HAP-1 (cell line): Measurements from ENCODE around the gene HDAC4.

Source experiments
- DNase-seq, 2 experiments: peaks; one replicate each; pipeline ENCODE4 v3.0.0-alpha.2; 2016 to 2020; ENCODE audit warnings: low spot score in 2 of 2
- H3K27me3 ChIP-seq: fragments of 250-450 bp; sonication (Bioruptor Pico); 2 replicates; pipeline ENCODE4 v1.5.1; 2020; ENCODE audit warnings: low read depth, mild to moderate bottlenecking, moderate library complexity
- H3K36me3 ChIP-seq: fragments of 250-450 bp; sonication (Bioruptor Pico); replicated peaks from 2 replicates; pipeline ENCODE4 v1.5.1; 2020; ENCODE audit warnings: mild to moderate bottlenecking
- H3K4me1 ChIP-seq: fragments of 250-450 bp; sonication (Bioruptor Pico); 2 replicates; pipeline ENCODE4 v1.5.1; 2020; ENCODE audit warnings: mild to moderate bottlenecking
- H3K4me3 ChIP-seq: fragments of 250-450 bp; sonication (Bioruptor Pico); 2 replicates; pipeline ENCODE4 v1.5.1; 2020; ENCODE audit warnings: mild to moderate bottlenecking, moderate library complexity
- H3K9me3 ChIP-seq: fragments of 250-450 bp; sonication (Bioruptor Pico); 2 replicates; pipeline ENCODE4 v1.5.1; 2020; ENCODE audit warnings: mild to moderate bottlenecking, moderate library complexity
- in situ Hi-C: fragments of 300-500 bp; cut with MboI; formaldehyde crosslinking; loops from 3 replicates; pipeline ENCODE4 v1.14.3; 2020; ENCODE audit warnings: low sequenced_read_pairs, inconsistent platforms, mixed read lengths

The HDAC4 gene

DNA sequence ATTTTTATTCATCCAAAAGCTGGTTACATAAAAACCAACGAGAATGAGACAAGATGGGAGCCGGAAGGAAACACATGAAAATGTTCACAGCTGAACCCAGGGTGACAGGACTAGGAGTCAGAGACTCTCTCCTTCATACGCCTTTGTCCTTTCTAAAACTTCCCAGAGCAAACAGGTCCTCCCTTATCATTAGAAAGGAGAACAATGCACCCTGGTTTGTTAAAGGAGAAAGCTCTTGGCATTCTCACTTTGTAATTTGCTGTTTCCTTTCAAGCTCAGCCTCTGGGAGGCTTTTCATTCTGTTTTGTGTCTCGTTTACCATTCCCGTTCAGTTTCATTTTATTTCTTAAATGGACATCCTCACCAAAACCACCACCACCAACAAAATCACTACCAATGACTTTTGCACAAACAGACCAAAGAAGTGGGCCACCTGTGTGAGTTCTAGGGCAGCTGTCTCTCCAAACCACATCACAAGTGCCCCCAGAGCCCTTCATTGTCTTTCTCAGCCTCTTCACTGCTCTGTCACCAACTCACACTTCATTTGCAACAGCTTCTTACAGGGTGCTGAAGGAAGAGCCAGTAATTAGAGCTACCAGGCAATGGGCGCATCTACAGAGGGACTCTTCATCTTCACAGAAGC lies 105.3 kb downstream of the HDAC4 start:
- in situ Hi-C loops: no loop called here
- DNase-seq: peak; percentile 18 to 82
- no peaks in the 10 kb centered on the region for H3K27me3 ChIP-seq
- peaks cover 26% of the 10 kb centered on the region for H3K4me1 ChIP-seq
- H3K4me3 ChIP-seq: no peak overlapping the region
- H3K36me3 ChIP-seq: no peaks in the 10 kb centered on the region
- H3K9me3 ChIP-seq: no peaks in the 10 kb centered on the region

DNA sequence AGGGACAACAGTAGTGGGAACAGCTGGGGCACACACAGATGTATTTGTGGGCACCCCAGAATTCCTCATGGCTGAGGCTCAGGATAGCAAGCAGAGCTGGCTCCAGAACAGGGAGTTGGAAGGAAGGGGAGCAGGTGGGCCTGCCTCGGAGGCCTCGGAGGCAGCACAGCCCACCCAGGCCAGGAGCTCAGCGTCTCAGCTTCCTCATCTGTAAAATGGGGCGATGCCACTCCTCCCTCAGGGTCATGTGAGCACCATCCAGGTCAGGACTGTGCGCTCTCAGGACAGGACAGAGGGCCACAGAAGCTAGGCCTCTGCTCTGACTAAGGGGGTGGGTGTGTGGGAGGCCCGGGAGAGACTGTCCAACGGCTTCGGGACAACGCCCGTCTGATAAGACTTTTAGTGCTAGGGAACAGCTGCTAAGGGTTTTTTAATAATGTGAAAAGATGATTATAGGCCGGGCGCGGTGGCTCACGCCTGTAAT lies 106.2 kb downstream of the HDAC4 start:
- DNase-seq: no peak
- in situ Hi-C loops: no loop called here
- H3K4me1 ChIP-seq: peaks cover 30% of the 10 kb centered on the region
- H3K36me3 ChIP-seq: no peaks in the 10 kb centered on the region
- H3K4me3 ChIP-seq: no peak overlapping the region
- H3K9me3 ChIP-seq: no peaks in the 10 kb centered on the region
- no peaks in the 10 kb centered on the region for H3K27me3 ChIP-seq

DNA sequence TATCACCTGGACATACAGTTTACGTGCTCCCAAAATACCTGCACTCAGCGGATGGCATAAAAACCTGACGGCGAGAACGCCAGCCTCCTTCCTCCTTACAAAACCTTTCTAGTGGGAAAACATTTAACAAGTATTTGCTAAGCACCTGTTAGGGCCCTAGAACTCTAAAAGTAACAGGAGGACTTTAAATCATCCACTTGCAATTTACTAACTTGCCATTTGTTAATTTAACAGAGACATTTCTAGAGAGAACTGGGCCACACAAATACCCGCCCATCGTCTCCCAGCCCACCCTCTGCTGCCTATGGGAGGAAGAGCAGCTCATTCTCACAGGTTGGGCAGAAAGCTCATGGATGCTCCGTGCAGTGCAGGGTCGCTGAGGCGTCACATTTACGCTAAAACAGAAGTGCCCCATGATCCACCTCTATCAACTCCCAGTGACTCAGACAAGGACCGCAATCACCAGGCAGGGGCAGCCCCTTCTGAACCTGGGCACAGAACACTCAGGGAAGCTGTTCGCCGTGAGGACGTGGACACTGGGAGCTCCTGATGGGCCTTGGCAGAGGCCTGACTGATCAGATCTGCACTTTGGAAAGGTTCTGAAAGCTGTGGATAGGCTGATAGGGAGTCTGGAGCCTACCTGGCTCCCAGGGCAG lies 106.9 kb downstream of the HDAC4 start:
- Histone ChIP-seq H3K36me3 (no peaks in the 10 kb centered on the region), H3K27me3 (no peaks in the 10 kb centered on the region), H3K4me3 (no peak overlapping the region), H3K4me1 (peaks cover 37% of the 10 kb centered on the region), H3K9me3 (no peaks in the 10 kb centered on the region)
- in situ Hi-C loops: no loop called here
- no peak for DNase-seq

DNA sequence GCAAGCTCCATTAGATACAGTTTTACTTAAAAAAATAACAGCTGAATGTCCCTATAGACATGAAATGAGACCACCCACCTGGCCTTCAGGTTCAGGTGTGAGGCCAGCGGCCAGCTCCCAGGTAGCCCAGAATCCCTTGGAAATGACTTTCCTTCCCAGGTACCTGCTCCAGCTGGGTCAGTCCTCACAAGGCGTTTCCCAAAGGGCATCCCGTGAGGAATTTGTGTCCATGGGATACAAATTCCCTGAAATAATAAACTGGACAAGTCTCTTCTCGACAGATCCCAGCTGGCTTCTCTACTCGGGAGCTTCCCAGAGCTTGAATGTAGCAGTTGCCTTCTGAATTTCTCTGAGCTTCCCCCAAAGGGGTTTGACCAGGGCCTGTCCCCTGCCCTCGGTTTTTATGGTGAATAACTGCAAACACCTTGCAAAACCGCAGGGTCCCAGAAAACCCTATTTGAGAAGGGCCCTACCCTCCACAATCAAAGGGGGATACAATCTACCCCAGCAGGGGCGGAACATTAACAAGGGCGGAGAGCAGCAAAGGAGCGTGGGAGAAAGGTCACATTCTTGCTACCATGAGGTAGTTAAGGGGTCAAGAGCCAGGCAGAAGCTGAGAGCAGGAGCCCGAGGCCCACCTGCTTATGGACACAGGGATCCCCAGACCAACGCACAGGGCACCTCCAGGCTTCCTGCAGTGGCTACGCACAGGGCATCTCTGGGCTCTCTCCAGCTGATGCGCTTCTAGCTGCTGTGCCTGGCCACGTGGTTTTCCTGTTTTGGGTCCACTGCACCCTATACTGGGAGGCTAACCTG lies 107.7 kb downstream of the HDAC4 start:
- Histone ChIP-seq H3K9me3 (no peaks in the 10 kb centered on the region), H3K36me3 (no peaks in the 10 kb centered on the region), H3K27me3 (no peaks in the 10 kb centered on the region), H3K4me1 (peaks cover 44% of the 10 kb centered on the region), H3K4me3 (no peak overlapping the region)
- in situ Hi-C loops: no loop called here
- no peak for DNase-seq

- in situ Hi-C loops: no loop called here
- Histone ChIP-seq H3K36me3 (no peaks in the 10 kb centered on the region), H3K4me1 (peaks cover 45% of the 10 kb centered on the region), H3K9me3 (no peaks in the 10 kb centered on the region), H3K4me3 (no peak overlapping the region), H3K27me3 (no peaks in the 10 kb centered on the region)
- no peak for DNase-seq
Observed at GRCh38 chr2:239292531-239292930, 108.3 kb downstream of the HDAC4 start.

- Histone ChIP-seq H3K4me1 (peaks cover 45% of the 10 kb centered on the region), H3K27me3 (no peaks in the 10 kb centered on the region), H3K36me3 (no peaks in the 10 kb centered on the region), H3K9me3 (no peaks in the 10 kb centered on the region), H3K4me3 (no peak overlapping the region)
- in situ Hi-C loops: no loop called here
- peak; percentile 91 to 92 for DNase-seq
Observed at GRCh38 chr2:239291475-239292350, 109.1 kb downstream of the HDAC4 start.

GRCh38 chr2:239290618-239291474 lies 110.0 kb downstream of the HDAC4 start:
- Histone ChIP-seq H3K27me3 (no peaks in the 10 kb centered on the region), H3K4me1 (peaks cover 43% of the 10 kb centered on the region)

GRCh38 chr2:239289545-239289944 lies 111.3 kb downstream of the HDAC4 start:
- H3K9me3 ChIP-seq: no peaks in the 10 kb centered on the region
- DNase-seq: no peak
- no peaks in the 10 kb centered on the region for H3K36me3 ChIP-seq
- in situ Hi-C loops: no loop called here
- H3K27me3 ChIP-seq: no peaks in the 10 kb centered on the region
- H3K4me1 ChIP-seq: peaks cover 36% of the 10 kb centered on the region
- H3K4me3 ChIP-seq: no peak overlapping the region

More at GRCh38 chr2:239290618-239291474, 110.0 kb downstream of the HDAC4 start:
- no peak overlapping the region for H3K4me3 ChIP-seq
- in situ Hi-C loops: no loop called here
- DNase-seq: peak in 1 of 2 experiments; percentile 25
- no peaks in the 10 kb centered on the region for H3K9me3 ChIP-seq
- no peaks in the 10 kb centered on the region for H3K36me3 ChIP-seq

GRCh38 chr2:239288951-239289511 lies 111.8 kb downstream of the HDAC4 start:
- Histone ChIP-seq H3K27me3 (no peaks in the 10 kb centered on the region), H3K4me3 (no peak overlapping the region), H3K9me3 (no peaks in the 10 kb centered on the region), H3K4me1 (peaks cover 36% of the 10 kb centered on the region), H3K36me3 (no peaks in the 10 kb centered on the region)
- in situ Hi-C loops: no loop called here
- peak; percentile 17 to 50 for DNase-seq

- in situ Hi-C loops: no loop called here
- H3K36me3 ChIP-seq: no peaks in the 10 kb centered on the region
- no peak for DNase-seq
- no peak overlapping the region for H3K4me3 ChIP-seq
- peaks cover 36% of the 10 kb centered on the region for H3K4me1 ChIP-seq
- H3K27me3 ChIP-seq: no peaks in the 10 kb centered on the region
- H3K9me3 ChIP-seq: no peaks in the 10 kb centered on the region
Observed at GRCh38 chr2:239288237-239288636, 112.6 kb downstream of the HDAC4 start.

- in situ Hi-C loops: no loop called here
- Histone ChIP-seq H3K4me1 (peaks cover 34% of the 10 kb centered on the region), H3K4me3 (no peak overlapping the region), H3K9me3 (no peaks in the 10 kb centered on the region), H3K36me3 (no peaks in the 10 kb centered on the region), H3K27me3 (no peaks in the 10 kb centered on the region)
- DNase-seq: no peak
Observed at GRCh38 chr2:239287461-239287860, 113.4 kb downstream of the HDAC4 start.

DNA sequence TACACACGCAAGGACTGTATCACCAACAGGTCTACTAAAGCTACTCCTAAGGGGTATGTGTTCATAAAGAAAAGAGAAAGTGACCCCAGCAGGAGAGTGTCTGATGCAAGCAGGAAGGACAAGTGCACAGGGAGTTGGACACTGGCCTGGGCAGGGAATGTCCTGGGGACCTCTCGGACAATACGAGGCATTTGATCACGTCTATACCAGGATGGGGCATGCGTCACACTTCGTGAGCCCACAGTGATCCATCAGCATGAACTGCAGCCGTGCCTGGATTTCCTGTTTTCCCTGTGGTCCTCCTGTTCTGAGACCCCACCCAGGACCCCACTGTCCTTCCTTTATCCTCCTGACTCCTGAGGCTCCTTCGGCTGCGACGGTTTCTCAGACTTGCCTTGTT lies 113.9 kb downstream of the HDAC4 start:
- Histone ChIP-seq H3K4me3 (no peak overlapping the region), H3K36me3 (no peaks in the 10 kb centered on the region), H3K4me1 (peaks cover 28% of the 10 kb centered on the region), H3K9me3 (no peaks in the 10 kb centered on the region), H3K27me3 (no peaks in the 10 kb centered on the region)
- in situ Hi-C loops: no loop called here
- no peak for DNase-seq
